Activated CD4-positive, alpha-beta memory T cell treated with anti-CD3 and anti-CD28 coated beads for 36 hours (primary cell): ENCODE measurements around the gene BACH1. TPM values are rescaled to one million over a fixed set of nuclear protein-coding genes. Genes with fewer than 3 reads are reported as not detected.

Experiments used
- CTCF ChIA-PET: fragments of 350-600 bp; sonication (Branson Sonifier 250); formaldehyde crosslinking; loops from one replicate; lab custom pipeline; 2021; ENCODE audit warnings: antibody characterized with exemption, inconsistent platforms; lab: Charles Lee
- POLR2A ChIA-PET: fragments of 350-600 bp; sonication (Branson Sonifier 250); formaldehyde crosslinking; loops from one replicate; lab custom pipeline; 2021; ENCODE audit warnings: antibody characterized with exemption; lab: Charles Lee
- DNase-seq: peaks from one replicate; pipeline ENCODE4 v3.0.0-alpha.2; 2020
- H3K27ac Mint-ChIP-seq: one replicate; pipeline ENCODE4 v1.8.0; 2021; ENCODE audit warnings: mixed read lengths
- H3K27me3 Mint-ChIP-seq: one replicate; pipeline ENCODE4 v1.8.0; 2021; ENCODE audit warnings: mixed read lengths
- H3K36me3 Mint-ChIP-seq: one replicate; pipeline ENCODE4 v1.8.0; 2021; ENCODE audit warnings: mixed read lengths
- H3K4me1 Mint-ChIP-seq: one replicate; pipeline ENCODE4 v1.8.0; 2021; ENCODE audit warnings: low read depth, mixed read lengths
- H3K4me3 Mint-ChIP-seq: one replicate; pipeline ENCODE4 v1.8.0; 2021; ENCODE audit warnings: mild to moderate bottlenecking, mixed read lengths
- H3K9me3 Mint-ChIP-seq: one replicate; pipeline ENCODE4 v1.8.0; 2021; ENCODE audit warnings: mixed read lengths
- intact Hi-C: fragments of 100-400 bp; cut with micrococcal nuclease; formaldehyde crosslinking; loops from one replicate; pipeline ENCODE4 v1.15.1; 2023
- total RNA-seq, 2 experiments: library from RNA; stranded (reverse); gene quantifications; one replicate each; pipeline ENCODE4 v1.2.3, GENCODE V29; 2021

Gene BACH1
- total RNA-seq, 2 experiments from 2014 or later: 22.9 to 23.0 TPM

DNA sequence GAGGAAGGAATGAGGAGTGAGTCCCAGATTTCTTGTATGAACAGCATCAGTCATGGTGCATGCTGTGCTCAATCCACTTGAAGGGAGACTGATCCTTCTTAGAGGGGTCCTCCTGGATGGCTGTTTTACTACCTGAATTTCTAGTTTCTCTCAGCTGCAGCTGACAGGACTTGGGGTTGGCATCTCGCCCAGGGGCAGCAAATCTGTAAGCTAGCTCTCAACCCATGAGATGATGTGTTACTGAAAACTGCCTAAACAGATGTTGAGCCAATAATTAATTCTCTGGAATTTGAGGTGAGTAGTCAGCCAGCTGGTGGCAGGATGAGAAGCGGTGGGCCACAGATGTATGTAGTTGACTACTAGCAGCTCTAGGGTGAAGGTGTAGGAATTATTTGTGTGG, 19.6 kb downstream of the BACH1 start:
- ChIA-PET CTCF (interaction anchor here (1.1 to 1.3 kb wide), 2 partner anchors 17 to 30 kb away, joined by 4 to 5 read pairs; no protein-coding TSS in a partner anchor), POLR2A (interaction anchor here (0.9 kb wide), 1 partner anchor 21 kb away, joined by 3 read pairs; no protein-coding TSS in a partner anchor)
- intact Hi-C loops: no loop called here
- Mint-ChIP-seq H3K4me1 (peaks cover 44% of the 10 kb centered on the region), H3K27ac (no peak overlapping the region), H3K27me3 (no peaks in the 10 kb centered on the region), H3K9me3 (peaks cover 3% of the 10 kb centered on the region), H3K36me3 (peaks cover 17% of the 10 kb centered on the region), H3K4me3 (no peak overlapping the region)
- DNase-seq: no peak

- peaks cover 32% of the 10 kb centered on the region for H3K4me1 Mint-ChIP-seq
- no peak overlapping the region for H3K4me3 Mint-ChIP-seq
- intact Hi-C loops: no loop called here
- no peak for DNase-seq
- H3K27me3 Mint-ChIP-seq: no peaks in the 10 kb centered on the region
- H3K27ac Mint-ChIP-seq: no peak overlapping the region
- H3K9me3 Mint-ChIP-seq: peaks cover 3% of the 10 kb centered on the region
- peaks cover 25% of the 10 kb centered on the region for H3K36me3 Mint-ChIP-seq
- ChIA-PET POLR2A (no interaction called here), CTCF (no interaction called here)
These were observed 21.3 kb downstream of the BACH1 start for GRCh38 chr21:29320031-29320430.

GRCh38 chr21:29321217-29321616, 22.5 kb downstream of the BACH1 start:
- DNase-seq: no peak
- H3K27ac Mint-ChIP-seq: no peak overlapping the region
- peaks cover 29% of the 10 kb centered on the region for H3K4me1 Mint-ChIP-seq
- POLR2A ChIA-PET: no interaction called here
- intact Hi-C loops: no loop called here
- CTCF ChIA-PET: no interaction called here
- no peak overlapping the region for H3K4me3 Mint-ChIP-seq
- H3K36me3 Mint-ChIP-seq: peaks cover 30% of the 10 kb centered on the region
- H3K9me3 Mint-ChIP-seq: peaks cover 3% of the 10 kb centered on the region
- no peaks in the 10 kb centered on the region for H3K27me3 Mint-ChIP-seq

DNA sequence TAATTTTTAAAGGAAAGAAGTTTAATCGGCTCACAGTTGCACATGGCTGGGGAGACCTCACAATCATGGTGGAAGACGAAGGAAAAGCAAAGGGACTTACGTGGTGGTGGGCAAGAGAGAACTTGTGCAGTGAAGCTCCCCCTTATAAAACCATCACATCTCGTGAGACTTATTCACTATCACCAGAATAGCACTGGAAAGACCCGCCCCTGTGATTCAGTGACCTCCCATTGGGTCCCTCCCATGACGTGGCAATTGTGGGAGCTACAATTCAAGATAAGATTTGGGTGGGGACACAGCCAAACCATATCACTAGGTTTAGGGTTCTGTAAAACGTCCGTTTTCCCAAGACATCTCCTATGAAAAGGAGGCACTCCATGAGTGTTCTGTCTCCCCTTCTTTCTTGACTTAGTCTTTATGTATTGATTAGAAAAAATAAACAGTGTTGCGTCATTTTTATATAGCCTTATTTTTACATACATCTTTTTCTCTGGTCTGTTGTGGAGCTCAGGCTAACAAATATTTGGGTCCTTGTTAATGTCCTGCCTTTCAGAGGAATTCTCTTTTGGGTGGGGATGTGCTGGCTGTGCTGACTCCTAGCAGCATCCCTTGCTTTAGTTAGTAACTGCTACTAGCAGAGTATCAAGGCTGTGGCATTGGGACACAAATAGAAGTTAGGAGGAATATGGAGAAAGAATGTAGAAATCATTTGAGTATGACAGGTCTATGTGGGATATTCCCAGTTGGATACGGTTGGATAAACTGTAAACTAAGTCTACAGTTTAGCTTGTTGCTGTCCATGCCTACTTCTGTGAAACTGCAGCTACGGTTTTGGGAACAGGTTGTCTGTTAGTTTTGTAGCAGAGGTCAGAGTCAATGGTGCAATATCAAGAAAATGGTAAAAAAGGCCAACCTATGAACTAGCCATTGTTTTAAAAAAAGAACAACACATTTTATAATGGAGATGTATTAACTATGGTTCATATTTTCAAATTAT, 23.5 kb downstream of the BACH1 start:
- ChIA-PET CTCF (no interaction called here), POLR2A (no interaction called here)
- no peak for DNase-seq
- intact Hi-C loops: no loop called here
- H3K4me3 Mint-ChIP-seq: no peak overlapping the region
- H3K4me1 Mint-ChIP-seq: peaks cover 22% of the 10 kb centered on the region
- H3K9me3 Mint-ChIP-seq: peaks cover 3% of the 10 kb centered on the region
- H3K36me3 Mint-ChIP-seq: peaks cover 40% of the 10 kb centered on the region
- H3K27ac Mint-ChIP-seq: no peak overlapping the region
- no peaks in the 10 kb centered on the region for H3K27me3 Mint-ChIP-seq

DNA sequence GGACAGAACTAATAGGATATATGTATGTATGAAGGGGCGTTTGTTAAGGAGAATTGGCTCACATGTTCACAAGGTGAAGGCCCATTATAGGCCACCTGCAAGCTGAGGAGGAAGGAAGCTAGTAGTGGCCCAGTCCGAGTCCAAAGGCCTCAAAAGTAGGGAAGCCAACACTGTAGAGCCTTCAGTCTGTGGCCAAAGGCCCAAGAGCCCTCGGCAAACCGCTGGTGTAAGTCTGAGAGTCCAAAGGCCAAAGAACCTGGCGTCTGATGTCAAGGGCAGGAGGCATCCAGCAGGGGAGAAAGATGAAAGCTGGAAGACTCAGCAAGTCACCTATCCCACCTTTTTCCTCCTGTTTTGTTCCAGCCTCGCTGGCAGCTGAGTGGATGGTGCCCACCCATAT, 24.5 kb downstream of the BACH1 start:
- ChIA-PET POLR2A (no interaction called here), CTCF (no interaction called here)
- Mint-ChIP-seq H3K4me3 (no peak overlapping the region), H3K27ac (no peak overlapping the region), H3K4me1 (peaks cover 16% of the 10 kb centered on the region), H3K36me3 (peaks cover 40% of the 10 kb centered on the region), H3K9me3 (peaks cover 3% of the 10 kb centered on the region), H3K27me3 (no peaks in the 10 kb centered on the region)
- intact Hi-C loops: no loop called here
- no peak for DNase-seq

GRCh38 chr21:29326914-29327554, 28.3 kb downstream of the BACH1 start:
- intact Hi-C loops: no loop called here
- Mint-ChIP-seq H3K27ac (no peak overlapping the region), H3K27me3 (no peaks in the 10 kb centered on the region), H3K36me3 (peaks cover 37% of the 10 kb centered on the region), H3K4me1 (peaks cover 2% of the 10 kb centered on the region), H3K4me3 (no peak overlapping the region), H3K9me3 (no peaks in the 10 kb centered on the region)
- ChIA-PET POLR2A (no interaction called here), CTCF (no interaction called here)
- no peak for DNase-seq

DNA sequence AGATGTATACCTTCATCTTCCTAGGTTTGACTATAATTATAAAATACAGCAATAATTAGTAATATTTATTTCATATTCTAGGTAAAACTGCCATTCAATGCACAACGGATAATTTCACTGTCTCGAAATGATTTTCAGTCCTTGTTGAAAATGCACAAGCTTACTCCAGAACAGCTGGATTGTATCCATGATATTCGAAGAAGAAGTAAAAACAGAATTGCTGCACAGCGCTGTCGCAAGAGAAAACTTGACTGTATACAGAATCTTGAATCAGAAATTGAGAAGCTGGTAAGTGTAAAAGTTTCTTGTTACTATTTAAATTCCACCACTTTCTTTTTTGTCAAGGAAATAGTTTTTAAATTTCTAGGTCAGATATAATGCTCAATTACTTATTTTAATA, 30.7 kb downstream of the BACH1 start:
- intact Hi-C loops: no loop called here
- ChIA-PET POLR2A (no interaction called here), CTCF (no interaction called here)
- Mint-ChIP-seq H3K27me3 (no peaks in the 10 kb centered on the region), H3K4me1 (peaks cover 14% of the 10 kb centered on the region), H3K27ac (no peak overlapping the region), H3K36me3 (peaks cover 26% of the 10 kb centered on the region), H3K9me3 (no peaks in the 10 kb centered on the region), H3K4me3 (no peak overlapping the region)
- no peak for DNase-seq

DNA sequence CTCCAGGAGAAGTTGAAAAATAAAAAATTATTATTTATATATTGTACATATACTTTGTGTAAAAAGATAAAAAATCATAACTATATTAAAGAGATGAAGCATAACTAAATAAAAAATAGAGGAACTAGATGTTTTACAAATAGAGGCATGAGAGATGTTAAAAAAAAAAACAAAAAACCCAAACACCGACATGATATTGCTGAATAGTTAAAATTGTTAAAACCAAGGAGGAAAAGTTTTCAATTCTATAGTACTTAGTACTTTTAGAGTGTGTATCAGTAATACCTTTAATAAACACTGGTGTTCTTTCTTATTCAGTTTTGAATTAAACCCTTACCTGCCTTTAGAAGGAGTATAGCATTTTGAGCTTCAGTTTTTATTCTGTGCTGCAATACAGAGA, 32.1 kb downstream of the BACH1 start:
- H3K27me3 Mint-ChIP-seq: no peaks in the 10 kb centered on the region
- H3K9me3 Mint-ChIP-seq: no peaks in the 10 kb centered on the region
- ChIA-PET CTCF (no interaction called here), POLR2A (no interaction called here)
- no peak overlapping the region for H3K4me3 Mint-ChIP-seq
- DNase-seq: no peak
- H3K36me3 Mint-ChIP-seq: peaks cover 28% of the 10 kb centered on the region
- intact Hi-C loops: no loop called here
- H3K27ac Mint-ChIP-seq: no peak overlapping the region
- H3K4me1 Mint-ChIP-seq: peaks cover 24% of the 10 kb centered on the region

- Mint-ChIP-seq H3K9me3 (no peaks in the 10 kb centered on the region), H3K4me3 (no peak overlapping the region), H3K27ac (no peak overlapping the region), H3K4me1 (peaks cover 24% of the 10 kb centered on the region), H3K27me3 (no peaks in the 10 kb centered on the region), H3K36me3 (peaks cover 15% of the 10 kb centered on the region)
- no peak for DNase-seq
- intact Hi-C loops: loop anchor here (1.0 kb wide), 1 partner anchor 10 kb away; no protein-coding TSS in a partner anchor
- CTCF ChIA-PET: no interaction called here
- POLR2A ChIA-PET: no interaction called here
These were observed 34.0 kb downstream of the BACH1 start for GRCh38 chr21:29332461-29333362.

DNA sequence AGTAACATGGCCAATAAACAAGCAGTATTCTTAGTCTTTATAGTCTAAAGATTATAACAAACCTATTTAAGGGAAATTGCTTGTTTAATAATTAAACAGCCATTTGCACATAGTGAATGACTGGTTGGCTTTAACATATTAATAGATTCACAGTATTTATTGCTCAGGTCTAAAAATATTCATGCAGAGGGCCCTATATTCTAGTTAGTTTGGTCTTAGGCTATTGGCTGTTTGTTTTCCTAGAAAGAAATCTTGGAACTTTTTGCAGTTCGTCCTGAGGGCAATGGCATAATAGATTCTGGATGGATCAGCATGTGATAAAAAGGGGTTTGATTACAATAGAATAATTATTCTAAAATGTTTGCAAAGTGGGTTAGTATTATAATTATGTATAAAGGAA, 34.7 kb downstream of the BACH1 start:
- H3K36me3 Mint-ChIP-seq: peaks cover 15% of the 10 kb centered on the region
- CTCF ChIA-PET: no interaction called here

GRCh38 chr21:29334717-29335428, 36.2 kb downstream of the BACH1 start:
- Mint-ChIP-seq H3K27ac (no peak overlapping the region), H3K4me3 (no peak overlapping the region), H3K27me3 (no peaks in the 10 kb centered on the region), H3K4me1 (peaks cover 24% of the 10 kb centered on the region), H3K36me3 (peaks cover 12% of the 10 kb centered on the region), H3K9me3 (no peaks in the 10 kb centered on the region)
- CTCF ChIA-PET: interaction anchor here (1.7 to 2.2 kb wide), 2 partner anchors 17 to 36 kb away, joined by 5 to 7 read pairs; no protein-coding TSS in a partner anchor
- no peak for DNase-seq
- POLR2A ChIA-PET: no interaction called here
- intact Hi-C loops: no loop called here

More for the DNA sequence above, 34.7 kb downstream of the BACH1 start:
- H3K4me3 Mint-ChIP-seq: no peak overlapping the region
- peaks cover 24% of the 10 kb centered on the region for H3K4me1 Mint-ChIP-seq
- POLR2A ChIA-PET: no interaction called here
- no peaks in the 10 kb centered on the region for H3K9me3 Mint-ChIP-seq
- H3K27ac Mint-ChIP-seq: no peak overlapping the region
- no peaks in the 10 kb centered on the region for H3K27me3 Mint-ChIP-seq
- no peak for DNase-seq
- intact Hi-C loops: loop anchor here (1.0 kb wide), 1 partner anchor 9 kb away; no protein-coding TSS in a partner anchor
